Activated gamma-delta T cell treated with Interleukin-2 at 50 U/mL for 16 hours (primary cell): ENCODE measurements around the gene NATD1.
A peak's percentile ranks its signal among the peaks of the same experiment; 100 is the strongest.

Experiments
- DNase-seq: peaks from one replicate; pipeline ENCODE4 v3.0.0-alpha.2; 2020

NATD1 gene, protein sequence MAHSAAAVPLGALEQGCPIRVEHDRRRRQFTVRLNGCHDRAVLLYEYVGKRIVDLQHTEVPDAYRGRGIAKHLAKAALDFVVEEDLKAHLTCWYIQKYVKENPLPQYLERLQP

DNA sequence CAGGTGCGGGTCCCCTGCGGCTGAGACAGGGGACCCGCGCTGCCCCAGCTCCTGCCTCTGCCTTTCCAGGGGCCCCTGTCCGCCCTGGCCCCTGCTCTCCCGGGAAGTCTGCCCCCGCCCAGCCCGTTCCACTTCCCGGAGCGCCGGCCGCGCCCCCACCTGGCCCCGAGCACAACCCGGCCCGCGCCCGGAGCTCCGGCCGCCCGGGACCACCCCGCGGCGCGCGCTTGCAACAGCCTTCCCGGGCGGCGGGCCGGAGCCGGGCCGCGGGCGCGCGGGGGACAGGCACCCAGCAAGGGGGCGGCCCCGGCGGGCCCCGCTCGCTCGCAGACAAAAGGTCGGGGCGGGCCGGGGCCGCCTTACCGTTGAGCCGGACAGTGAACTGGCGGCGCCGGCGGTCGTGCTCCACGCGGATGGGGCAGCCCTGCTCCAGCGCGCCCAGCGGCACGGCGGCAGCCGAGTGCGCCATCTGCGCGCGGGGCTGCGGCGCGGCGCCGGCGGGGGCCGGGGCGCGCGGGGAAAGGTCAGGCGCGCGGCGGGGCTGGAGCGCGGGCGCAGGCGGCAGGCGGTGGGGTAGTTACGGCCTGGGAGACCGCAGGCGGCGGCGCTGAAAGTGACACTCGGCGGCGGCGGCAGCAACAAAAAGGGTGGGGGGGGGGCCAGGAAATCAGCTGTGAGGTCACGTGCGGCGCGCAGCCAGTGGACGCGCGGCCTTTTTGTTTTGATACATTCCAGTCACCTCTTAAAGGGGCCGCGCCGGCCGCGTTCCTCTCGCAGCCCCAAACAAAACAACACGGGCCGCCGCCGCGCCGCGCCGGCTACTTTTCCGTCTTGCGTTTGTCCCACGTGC is at the start of gene NATD1:
Gene NATD1 (minus strand): TSS at position 615 of the 850 bp plus-strand sequence. CDS start 146 bp downstream, at position 469.
- DNase-seq, result peak; percentile 75

DNA sequence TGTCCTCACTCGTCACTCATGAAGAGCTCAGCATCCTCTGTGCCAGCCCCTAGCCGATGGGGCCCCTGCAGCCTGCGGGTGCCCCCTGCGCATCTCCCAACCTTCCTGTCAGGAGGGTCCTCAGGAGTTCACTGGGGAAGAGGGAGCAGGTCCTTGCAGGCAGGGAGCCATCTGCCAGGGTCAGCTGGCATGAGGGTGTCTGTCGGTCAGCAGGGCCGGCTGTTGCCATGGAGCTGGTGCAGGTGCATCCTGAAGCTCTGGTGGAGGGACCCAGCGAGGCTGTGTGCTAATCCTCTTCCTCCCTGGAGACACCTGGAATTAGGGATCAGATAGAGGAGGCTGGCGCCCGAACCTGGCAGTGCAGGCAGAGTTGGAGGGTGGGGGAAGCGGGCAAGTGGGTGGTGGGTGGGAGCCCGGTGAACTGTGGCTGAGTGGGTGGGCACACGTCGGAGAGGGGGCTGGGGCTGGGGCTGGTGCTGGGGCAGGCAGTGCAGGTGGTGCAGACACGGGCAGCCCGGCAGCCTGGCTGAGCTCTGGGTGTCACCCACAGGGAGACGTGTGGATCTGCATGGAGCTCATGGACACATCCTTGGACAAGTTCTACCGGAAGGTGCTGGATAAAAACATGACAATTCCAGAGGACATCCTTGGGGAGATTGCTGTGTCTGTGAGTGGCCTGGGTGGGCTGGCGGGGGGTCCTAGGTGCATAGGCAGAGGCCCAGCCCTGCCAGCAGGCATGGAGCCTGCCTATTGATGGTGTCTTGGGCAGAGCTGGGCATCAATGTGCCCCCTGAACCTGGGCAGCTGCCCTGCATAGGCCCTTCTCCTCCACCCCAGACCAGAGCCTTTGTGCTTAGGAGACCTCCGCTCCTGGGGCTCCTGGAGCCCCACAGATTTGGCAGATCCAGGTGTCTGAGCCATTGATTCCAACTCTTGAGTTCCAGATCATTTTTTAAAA is 48.7 kb upstream of the NATD1 start:
- DNase-seq, result no peak

DNA sequence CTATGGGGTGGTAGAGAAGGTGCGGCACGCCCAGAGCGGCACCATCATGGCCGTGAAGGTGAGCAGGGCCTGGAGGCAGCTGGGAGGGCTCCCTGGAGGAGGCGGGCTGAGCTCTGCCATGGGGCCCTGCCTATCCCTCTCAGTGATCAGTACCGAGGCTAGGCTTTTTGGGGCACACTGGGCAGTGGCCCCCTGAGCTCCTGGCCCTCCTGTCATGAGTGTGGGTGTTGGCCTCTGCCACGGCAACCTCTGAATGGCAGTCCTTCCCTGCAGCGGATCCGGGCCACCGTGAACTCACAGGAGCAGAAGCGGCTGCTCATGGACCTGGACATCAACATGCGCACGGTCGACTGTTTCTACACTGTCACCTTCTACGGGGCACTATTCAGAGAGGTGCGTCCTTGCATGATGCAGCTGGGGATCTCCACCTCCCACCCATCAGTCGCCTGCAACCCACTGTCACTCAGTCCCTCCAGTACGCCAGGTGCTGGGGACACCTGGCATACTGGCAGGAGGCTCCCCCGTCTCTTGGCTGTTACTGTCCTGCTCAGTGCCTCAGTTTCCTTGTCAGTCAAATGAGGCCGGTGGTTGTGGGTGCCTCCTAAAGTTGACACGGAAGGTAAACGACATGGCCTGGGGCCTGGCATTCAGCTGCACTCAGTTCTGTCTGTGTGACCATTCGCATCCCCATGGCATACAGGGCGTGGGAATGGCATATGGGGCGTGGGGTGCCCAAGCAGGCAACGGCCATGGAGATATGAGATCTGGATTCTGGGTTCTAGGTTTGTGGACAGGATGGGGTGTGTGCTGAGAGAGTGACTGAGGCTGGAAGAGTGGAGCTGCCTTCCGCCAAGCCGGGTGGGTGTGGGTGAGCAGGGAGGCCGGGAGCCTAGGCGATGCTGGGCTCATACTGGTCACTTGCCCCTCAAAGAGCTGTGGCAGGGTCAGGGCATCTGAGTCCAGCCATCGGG is 47.7 kb upstream of the NATD1 start:
- no peak for DNase-seq

DNA sequence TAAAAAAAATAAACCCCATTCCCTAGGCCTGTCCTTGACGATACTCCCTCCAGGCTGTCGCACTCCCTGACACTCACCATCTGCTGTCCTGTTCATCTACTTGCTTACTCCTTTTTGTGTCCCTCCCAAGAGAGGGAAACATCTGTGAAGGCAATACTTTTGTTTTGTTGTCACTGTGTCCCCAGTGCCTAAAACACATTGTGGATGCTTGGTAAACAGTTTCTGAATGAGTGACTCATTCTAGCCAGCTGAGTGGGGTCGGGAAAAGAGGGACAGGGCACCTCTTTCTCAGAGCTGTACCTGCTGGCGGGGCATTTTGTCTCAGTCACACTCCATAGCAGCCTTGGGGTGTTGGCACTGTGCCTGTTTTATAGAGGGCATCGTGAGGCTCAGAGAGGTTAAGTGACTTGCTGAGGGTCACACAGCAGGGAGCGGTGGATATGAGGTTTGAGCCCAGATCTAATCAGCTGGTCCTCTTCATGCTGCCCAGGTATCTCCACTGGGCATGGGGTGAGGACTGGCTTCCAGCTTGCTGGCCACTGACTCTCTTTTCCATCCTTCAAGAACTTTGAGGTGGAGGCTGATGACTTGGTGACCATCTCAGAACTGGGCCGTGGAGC is 46.9 kb upstream of the NATD1 start:
- no peak for DNase-seq

DNA sequence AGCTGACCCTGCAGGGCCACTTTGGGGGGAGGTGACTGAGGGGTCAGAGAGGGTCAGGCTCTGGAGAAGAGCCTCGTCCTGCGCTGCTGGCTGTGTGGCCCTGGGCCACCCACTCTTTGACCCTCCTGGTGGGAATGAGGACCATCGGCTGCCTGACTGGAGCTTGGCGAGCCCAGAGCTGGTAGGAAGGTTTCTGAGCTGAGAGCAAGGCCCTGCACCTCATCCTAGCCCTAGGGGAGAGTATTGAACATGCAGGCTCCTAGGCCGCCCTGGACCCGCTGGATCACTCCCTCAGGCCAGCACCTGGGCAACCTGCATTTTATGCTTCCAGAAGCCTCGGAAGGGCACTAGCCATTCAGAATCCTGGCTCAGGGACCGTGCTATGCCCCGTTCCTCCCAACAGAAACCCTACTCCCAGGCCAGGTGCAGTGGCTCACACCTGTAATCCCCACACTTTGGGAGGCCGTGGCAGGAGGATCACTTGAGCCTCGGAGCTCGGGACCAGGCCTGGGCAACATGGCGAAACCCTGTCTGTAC is 45.8 kb upstream of the NATD1 start:
- DNase-seq, result no peak

DNA sequence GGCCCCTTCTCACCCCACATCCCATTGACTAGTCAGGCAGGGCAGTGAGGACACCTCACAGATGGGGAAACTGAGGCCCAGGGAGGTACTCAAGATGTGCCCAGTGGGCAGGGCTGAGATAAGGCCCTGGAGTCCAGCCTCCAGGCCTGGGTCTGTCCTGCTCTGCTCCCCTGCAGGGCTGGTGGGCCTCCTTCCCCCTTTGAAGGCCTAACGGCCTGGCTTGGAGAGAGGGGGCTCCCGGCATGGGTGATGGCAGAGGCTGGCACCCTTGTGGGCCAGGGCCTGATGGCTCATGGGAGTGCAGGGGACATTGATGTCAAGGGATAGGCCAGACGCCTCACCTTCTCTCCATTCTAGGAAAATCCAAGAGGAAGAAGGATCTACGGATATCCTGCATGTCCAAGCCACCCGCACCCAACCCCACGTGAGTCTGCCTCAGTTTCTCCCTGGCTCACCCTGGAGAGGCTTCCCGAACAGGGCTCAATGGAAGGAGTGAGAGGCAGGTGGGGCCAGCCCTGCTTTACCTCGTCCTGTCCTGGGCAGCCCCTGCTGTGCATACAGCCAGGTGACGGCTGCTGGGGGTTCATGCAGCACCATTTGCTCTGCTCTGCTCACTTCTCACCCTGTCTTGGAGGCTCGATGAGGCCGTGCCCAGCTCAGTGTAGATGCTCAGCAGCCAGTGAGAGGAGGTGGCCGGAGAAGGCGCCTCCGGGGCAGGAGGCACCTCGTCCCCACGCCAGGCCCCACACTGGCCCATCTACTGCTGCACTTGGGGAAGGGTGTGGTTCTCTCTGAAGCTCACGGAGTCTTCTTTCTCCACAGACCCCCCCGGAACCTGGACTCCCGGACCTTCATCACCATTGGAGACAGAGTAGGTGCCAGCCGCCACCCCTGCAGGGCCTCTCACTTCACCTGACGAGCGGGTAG is 45.1 kb upstream of the NATD1 start:
- no peak for DNase-seq

DNA sequence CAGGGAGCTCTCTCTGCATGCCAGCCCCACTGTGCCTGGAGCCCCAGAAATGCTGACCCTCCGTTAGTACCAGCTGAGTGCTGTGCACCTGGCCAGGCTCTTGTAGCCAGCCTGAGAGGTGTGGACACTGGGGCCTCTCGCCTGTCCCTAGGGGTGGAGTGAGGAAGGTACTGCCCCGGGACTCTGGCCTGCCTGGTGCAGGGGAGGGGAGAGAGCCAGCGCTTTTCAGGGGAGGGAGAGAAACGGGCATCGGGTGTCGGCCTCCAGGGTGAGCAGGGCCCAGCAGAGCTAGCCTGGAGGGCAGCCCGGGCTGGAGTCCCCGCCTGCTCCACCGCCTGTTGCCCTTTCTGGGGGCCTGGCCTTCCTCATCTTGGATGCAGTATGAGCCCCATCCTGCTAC is 44.4 kb upstream of the NATD1 start:
- DNase-seq, result no peak

DNA sequence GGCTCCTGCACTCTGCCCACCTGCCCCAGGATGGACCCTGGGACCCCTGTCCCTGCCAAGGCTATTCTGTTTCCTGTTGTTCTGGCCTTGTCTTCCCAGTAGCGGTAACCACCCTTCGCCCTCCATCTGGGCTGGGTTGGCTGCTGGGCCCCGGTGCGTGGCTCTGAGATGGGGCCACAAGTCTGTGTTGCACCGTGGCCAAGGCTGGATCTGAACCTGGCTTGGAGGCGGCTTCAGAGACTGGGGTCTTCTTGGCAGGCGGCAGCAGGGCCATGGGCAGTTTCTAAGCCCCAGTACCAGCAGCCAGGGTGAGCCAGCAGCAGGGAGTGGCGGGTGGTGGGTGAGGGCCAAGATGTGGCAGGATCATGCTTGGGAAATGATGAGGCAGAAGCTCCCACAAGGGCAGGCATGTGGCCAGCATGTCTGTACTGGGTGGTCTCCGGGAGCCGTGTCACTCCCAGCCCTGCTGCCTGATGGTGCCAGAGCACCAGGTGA is 43.9 kb upstream of the NATD1 start:
- DNase-seq, result no peak

DNA sequence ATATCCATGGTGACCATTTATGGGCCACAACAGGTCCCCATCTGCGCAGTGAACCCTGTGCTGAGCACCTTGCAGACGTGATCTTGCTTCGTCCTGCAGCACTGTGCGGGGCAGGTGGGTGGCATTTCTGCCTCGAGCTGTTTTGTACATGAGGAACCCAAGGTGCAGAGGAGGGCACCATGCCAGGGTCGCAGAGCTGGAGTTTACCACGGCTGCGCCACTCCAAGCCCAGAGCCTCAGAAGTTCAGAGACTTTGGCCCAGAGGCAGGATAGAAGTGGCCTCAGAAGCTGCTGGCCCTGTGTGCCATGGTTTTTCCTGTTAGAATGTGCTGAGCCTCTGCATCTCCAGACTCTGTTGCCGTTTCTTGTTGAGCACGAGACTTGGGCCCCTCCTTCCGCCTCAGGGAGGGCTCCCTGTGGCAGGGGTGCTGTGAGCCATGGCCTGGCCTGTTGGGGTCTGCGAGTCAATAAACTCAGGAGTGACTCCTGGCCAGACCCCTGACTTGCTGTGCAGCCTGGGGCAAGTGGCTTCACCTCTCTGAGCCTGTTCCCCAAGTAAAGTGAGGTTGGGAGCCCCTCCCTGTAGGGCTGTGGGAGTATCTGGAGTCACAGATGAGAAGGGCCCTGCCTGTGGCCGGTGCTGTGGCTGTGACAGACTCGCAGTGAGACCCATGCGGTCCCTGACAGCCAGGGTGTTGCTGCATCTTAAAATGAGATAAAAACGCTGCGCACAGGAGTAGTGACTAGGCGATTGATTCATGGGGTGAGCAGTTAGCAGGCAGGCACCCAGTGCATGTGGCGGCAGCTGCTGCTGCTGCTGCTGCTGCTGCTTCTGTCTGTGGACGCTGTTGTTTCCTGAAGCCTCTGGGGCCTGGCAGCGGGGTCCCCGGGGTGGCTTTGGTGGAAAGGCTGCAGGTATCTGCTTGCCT is 43.2 kb upstream of the NATD1 start:
- DNase-seq, result no peak

DNA sequence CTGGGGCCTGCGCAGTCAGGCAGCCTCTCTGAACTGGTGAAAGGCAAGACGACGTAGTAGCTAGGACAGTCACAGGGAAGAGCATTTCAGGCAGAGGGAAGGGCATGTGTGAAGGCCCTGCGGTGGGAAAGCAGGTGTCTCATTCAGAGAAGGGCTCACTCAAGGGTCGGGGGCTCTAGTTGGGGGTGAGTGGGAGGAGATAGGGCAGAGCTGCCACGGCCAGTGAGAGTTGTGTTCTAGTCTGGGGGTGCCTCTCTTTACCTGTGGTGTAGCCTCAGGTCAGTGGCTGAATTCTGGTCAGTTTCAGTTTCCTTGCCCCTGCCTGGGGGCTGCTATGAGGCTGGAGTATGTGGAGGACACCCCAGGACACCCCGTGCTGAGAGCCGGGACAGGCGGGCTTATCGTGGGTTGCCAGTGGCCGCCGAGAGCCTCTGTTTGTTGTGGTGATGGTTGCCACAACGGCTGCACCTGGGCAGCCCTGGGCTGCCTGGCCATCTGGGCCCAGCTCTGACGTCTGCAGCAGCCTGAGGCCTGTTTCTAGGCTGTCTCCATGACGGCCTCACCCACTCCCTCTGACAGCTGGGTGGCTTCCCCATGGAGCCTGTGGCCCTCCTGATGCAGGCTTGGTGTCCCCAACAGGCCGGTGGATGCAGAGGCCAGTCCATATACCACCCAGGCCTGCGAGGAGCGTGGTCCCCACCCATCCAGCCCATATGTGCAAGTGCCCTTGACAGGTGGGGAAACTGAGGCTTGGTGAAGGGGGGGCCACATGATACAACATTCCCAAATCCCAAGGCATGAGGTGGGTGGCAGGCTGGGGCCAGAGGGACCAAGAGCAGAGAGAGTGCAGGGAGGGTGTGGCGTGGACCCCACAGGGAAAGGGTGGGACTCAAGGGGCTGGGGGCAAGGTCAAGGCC is 42.1 kb upstream of the NATD1 start:
- DNase-seq, result no peak

DNA sequence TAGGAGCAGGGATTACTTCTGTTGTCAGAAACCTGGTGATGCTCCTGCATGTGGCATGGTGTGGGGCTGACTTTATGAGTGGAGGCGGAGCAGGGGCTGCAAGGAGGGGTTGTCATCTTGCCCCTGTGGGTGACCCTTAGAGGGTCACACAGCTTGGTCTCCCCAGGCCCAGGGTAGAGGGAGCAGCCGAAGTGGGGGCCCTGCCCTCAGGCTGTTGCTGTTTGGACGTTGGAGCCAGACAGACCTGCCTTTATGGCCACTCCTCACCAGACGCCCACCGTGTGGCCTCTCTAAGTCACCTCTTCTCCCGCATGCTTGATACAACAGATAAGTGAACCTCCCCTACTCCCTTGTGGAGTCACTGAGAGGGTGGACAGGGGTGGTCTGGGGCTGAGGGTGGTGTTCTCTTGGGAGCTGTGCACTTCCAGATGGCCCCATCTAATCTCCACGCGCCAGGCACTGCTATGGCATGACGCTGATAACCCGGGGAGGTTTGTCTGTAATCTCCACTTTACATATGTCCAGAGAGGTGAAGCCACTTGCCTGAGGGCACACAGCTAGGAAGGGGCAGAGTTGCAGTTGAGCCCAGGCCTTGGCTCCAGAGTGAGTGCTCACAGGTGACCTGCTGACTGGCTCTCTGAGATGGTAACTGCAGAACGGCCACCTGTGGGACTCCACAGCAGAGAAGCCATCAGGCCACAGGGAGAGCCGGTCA is 41.3 kb upstream of the NATD1 start:
- DNase-seq, result no peak

DNA sequence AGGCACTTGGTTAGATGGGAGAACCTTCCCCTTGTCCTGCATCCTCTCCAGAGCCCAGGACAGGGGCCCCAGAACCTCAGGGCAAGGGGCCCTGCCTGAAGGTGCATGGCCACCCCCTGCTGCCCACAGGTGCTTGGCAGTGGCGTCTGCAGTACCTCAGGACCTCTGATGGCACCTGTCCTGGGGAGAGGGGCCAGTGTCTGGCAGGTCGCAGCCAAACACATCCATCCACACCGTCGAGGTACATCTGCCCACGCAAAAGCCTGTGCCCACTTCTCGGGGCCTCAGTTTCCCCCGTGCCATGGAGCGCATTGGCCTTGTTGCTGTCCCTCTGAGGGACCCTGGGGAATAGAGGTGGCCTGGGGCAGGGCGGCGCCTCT is 40.6 kb upstream of the NATD1 start:
- no peak for DNase-seq

DNA sequence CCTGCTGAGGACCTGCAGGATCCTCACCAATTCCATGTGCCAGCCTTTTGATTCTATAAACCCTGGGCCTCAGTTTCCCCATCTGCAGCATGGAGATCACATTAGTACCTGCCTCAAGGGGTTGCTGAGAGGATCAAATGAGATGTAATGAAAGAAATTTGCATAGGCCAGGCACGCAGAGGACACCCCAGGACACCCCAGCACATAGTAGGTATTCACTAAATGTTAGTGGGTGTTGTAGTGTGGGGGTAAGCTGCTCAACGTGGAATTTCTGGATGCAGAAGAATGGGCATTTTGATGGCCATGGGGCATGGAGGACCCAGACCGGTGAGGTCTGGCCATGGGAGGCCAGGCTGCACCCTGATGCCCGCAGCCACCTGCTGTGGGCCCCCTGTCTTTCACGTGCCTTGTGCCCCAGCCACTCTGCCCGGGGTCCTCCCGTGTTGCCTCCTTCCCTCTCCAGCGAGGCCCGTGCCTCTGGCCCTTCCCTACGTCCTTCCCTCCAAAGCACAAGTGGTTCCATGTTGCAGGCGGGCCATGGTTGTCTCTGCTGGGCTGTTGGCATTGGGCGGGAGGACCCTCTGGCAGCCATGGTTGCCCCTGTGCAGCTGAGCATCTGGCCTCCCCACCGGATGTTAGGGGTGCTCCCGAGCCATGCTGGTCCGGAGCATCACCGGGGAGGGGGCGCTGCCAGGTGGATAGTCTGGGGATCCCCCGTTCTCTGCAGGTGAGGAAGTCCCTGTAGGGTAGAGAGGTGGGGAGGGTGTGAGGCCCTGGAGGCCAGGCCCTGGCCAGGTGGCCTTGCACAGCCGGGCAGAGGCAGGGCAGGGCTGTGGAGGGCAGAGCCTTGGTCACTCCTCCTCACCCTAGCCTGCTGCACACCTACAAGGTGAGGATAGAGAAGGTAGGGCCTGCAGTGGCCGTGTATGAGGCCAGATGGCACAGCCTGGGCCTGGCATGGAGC is 39.9 kb upstream of the NATD1 start:
- DNase-seq, result no peak

DNA sequence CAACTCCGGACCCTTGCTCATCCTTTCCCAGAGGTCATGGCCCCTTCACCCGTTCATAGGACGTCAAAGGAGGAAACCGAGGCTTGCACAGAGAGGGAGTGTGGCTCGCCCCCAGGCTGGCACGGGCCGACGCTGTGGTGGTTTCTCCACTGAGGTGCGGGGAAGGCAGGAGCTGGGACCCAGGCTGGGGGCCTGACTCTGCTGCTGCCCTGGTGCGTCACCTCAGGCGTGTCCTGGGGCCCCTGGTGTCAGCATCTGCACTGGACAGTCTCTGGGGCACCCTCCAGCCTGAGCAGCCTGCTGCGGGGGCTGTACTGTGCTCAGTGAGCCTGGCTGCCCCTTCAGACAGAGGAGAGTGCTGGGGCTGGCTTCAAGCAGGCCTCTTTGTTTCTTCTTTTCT is 38.7 kb upstream of the NATD1 start:
- DNase-seq, result no peak

DNA sequence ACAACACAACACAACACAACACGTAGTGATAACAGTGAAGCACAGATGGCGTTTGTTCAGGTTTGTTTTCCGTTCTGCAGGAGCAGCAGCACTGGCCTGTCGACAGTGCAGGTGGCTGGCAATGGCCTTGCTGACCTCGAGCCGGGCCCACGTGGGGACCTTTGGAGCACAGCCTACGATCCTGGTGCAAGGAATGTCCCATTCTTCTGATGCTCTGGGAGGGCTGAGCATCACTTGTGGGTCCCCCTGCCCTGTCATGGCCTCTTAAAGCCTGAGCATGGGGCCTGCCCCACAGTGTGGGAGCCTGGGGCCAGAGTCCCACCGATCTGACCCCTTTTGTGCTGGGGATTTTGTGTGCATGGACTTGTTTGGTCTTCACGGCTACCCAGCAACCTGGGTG is 38.1 kb upstream of the NATD1 start:
- no peak for DNase-seq
